Midbrain (tissue), 1 donor: ENCODE results near the gene FAS.

Source experiments
- DNase-seq: peaks from one replicate; lab custom pipeline; 2025; lab: John Stamatoyannopoulos, UW

FAS gene

DNA sequence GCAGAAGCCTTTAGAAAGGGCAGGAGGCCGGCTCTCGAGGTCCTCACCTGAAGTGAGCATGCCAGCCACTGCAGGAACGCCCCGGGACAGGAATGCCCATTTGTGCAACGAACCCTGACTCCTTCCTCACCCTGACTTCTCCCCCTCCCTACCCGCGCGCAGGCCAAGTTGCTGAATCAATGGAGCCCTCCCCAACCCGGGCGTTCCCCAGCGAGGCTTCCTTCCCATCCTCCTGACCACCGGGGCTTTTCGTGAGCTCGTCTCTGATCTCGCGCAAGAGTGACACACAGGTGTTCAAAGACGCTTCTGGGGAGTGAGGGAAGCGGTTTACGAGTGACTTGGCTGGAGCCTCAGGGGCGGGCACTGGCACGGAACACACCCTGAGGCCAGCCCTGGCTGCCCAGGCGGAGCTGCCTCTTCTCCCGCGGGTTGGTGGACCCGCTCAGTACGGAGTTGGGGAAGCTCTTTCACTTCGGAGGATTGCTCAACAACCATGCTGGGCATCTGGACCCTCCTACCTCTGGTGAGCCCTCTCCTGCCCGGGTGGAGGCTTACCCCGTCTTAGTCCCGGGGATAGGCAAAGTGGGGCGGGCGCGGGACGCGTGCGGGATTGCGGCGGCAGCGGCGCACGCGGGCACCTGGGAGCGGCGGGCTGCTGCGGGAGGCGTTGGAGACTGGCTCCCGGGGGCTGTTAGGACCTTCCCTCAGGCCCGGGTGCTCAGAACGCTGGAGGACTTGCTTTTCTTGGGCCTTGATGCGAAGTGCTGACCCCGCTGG is at the start of gene FAS:
Gene FAS, plus strand, starts transcription at position 415 of the 777 bp plus-strand sequence. Its CDS starts 79 bp downstream, at position 494.
- peak; percentile 51 for DNase-seq

DNA sequence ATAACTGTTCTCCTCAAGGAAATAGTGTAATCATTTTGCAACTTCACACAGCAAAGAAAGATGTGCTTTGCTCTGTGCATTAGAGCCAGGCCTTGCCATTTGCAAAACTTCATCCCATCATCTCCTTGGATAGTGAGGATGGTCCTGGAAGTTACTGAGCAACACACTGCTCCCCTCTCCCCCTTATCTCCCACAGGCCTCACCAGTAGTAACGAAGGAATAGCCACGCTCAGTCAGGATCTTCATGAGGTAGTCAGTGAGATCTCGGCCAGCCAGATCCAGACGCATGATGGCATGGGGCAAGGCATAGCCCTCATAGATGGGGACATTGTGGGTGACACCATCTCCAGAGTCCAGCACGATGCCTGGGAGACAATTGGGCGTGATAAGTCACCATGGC is 49.6 kb upstream of the FAS start:
- no peak for DNase-seq

- DNase-seq = no peak
These were observed 46.8 kb upstream of the FAS start for GRCh38 chr10:88943778-88944177.

GRCh38 chr10:88944813-88945212 is 45.8 kb upstream of the FAS start:
- no peak for DNase-seq

DNA sequence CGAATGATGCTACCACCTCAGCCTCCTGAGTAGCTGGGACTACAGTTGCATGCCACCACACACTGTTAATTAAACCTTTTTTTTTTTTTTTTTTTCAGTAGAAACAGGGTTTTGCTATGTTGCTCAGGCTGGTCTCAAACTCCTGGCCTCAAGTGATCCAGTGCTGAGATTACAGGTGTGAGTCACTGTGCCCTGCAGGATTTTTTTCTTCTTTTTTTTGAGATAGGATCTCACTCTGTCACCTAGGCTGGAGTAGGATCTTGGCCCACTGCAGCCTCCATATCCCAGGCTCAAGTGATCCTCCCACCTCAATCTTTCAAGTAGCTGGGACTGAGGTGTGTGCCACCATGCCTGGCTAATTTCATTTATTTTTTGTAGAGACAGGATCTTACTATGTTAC is 44.4 kb upstream of the FAS start:
- no peak for DNase-seq

DNA sequence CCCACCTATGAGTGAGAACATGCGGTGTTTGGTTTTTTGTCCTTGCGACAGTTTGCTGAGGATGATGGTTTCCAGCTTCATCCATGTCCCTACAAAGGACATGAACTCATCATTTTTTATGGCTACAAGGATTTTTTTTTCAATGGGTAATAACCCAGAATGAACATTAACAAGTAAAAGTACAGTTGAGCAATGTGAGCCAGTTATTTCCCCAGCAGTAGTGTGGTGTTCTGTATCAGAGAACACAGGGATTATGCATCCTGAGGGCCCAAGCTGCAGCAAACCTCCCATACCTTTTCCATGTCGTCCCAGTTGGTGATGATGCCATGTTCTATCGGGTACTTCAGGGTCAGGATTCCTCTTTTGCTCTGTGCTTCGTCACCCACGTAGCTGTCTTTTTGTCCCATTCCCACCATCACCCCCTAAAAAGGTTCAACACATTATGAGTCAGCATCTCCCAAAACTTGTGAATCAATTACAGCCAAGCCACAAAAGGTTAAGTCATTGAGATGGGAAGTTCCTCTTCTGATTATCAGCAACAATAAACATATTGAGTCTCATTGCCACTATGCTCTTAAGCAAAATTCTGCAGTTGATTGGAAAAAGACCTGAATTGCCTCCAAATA is 43.5 kb upstream of the FAS start:
- DNase-seq = no peak

DNA sequence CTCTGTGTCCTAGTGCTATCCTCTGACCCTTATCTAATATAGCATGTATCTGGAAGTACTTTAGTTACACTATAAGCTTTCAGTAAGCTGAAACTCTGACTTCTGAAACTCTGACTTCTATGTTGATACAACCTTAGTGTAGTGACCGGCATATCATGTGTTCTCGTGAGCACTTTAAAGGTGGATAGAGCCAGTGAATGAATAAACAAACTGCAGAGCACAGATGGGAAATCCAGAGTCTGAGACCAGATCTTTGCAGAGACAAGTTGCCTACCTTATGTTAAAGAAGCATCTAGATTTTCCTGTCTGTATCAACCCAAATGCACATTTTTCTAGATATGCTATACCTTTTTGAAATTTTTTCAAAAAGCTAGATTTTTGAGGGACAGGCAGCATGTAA is 41.5 kb upstream of the FAS start:
- DNase-seq = no peak

DNA sequence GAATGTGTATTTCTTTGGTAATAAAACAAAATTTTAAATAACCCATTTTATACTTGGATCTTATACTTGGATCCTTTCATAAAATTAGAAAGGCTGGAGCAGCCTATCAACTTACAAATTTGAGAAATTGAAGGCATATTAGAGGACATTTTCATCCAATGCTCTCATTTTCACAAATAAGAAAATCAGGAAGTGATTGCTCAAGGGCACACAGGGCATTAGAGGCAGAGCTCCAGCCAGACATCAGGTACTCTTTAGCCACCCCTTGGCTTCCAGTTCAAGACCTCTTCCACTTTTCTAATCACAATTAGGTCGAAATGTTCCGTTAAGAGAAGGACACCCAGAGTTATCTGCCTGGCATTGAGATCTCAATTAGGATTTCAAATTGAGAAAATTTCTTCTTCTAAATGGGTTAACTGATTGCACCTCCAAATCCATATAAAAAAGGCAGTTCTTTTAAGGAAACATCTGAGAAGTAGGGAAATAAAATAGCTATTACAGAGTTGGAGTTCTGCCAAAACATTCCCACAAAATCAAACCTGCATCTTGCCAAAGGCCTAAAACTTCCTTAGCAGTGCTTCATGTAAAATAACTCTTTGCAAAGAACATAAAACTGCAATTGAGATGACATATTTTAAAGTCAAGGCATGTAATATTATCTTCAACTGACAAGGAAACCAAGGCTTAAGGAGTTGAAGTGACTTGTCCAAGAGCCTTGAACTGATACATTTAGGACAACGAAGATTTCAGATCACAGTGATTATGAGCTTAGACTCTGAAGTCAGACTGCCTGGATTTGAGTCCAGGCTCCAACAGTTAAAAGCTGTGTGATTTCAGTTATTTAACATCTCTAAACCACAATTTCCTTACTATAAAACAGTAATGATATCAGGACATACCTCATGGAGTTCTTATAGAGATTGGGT is 40.4 kb upstream of the FAS start:
- no peak for DNase-seq

GRCh38 chr10:88952647-88953111 is 37.9 kb upstream of the FAS start, which contains the start of gene ACTA2:
ACTA2 (minus strand) TSS chr10:88952773; CDS start chr10:88948930, 3,843 bp downstream.
- DNase-seq = no peak

DNA sequence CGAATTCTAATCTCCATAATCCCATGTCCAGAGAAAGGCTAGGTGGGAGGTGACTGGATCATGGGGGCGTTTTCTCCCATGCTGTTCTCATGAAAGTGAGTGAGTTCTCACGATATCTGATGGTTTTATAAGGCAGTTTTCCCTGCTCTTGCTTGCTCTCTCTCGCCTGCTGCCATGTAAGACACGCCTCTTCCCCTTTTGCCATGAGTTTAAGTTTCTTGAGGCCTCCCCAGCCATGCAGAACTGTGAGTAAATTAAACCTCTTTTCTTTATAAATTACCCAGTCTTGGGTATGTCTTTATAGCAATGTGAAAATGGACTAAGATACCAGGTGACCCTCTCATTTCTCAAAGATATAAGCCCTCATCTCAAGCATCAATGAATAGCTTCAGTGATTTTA is 36.9 kb upstream of the FAS start:
- no peak for DNase-seq

DNA sequence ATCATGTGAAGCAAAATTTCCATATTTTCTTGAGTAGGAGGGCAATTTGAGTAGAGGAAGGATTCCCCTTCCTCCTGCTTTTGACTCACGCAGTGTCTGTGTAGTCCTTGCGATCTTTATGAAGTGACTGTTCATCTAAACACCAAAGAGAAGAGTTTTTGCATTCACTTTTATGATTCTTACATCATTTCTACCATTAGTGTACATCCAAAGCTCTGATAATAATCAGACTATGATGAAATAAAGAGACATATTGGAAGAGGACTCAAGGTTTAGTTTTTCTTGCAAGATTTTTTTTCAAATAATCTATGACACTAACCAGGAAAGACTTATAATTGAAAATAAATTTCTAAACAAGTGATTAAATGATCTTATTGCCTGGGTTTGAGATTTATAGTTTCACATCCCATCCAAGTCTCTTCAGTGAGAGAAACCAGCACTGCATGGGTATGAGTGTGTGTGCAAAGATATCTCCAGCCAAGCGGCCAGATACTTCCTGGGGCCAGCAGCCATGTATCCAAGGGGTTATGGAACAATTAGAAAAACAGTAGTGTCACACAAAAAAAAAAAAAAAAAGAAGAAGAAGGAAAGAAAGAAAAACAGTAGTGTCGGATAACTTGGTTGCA is 36.0 kb upstream of the FAS start:
- no peak for DNase-seq

DNA sequence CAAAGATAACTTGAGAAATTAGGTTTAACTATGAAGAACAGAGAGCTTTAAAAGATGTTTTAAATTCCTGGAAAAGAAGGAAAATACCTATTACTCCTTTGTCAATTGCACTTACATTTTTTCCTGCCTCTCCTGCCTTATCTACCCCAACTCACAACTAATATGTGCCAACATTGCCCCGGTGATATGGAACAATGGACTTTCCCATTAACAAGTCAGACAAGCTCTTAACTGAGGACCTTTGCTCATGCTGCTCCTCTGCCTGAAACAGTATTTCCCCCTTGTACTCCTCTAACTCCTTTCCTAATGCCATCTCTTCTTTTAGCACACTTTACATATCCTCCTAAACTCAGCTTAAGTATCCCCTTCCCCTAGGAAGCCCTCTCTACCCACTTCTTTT is 33.2 kb upstream of the FAS start:
- DNase-seq = no peak

DNA sequence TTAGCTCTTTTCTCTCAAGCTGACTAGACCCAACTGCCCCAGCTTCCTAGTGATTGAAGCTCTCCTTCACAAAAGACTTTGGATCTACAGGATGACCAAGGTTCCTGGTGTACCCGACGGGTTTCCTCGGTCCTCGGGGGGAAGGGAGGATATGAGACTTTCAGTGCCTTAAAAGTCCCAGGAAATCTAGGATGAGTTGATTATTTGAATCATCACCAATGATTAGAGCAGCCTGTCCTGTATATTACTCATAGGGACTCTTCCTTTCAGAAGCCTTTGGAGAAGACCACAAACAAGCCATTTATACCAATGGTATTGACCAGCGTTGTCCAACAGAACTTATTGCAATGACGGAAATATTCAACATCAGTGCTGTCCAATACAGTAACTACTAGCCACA is 31.9 kb upstream of the FAS start:
- no peak for DNase-seq

GRCh38 chr10:88960802-88961201 is 29.8 kb upstream of the FAS start:
- DNase-seq = no peak

- DNase-seq = no peak
These were observed 29.3 kb upstream of the FAS start for GRCh38 chr10:88961266-88961665.

- DNase-seq = no peak
These were observed 28.3 kb upstream of the FAS start for GRCh38 chr10:88962336-88962735.

- DNase-seq = no peak
These were observed 27.3 kb upstream of the FAS start for GRCh38 chr10:88963318-88963717.

- no peak for DNase-seq
These were observed 26.2 kb upstream of the FAS start for GRCh38 chr10:88964360-88964759.

- DNase-seq = no peak
These were observed 25.7 kb upstream of the FAS start for GRCh38 chr10:88964869-88965415.

GRCh38 chr10:88966797-88967196 is 23.8 kb upstream of the FAS start:
- DNase-seq = no peak

GRCh38 chr10:88968391-88968790 is 22.2 kb upstream of the FAS start:
- DNase-seq = no peak
